GM10266 (cell line): ENCODE results near the gene CDHR4.

ENCODE experiments used
- DNase-seq: peaks from one replicate; pipeline ENCODE4 v3.0.0; 2012; ENCODE audit errors: extremely low spot score
- TF ChIP-seq, protein P1 (sequence below): IDR thresholded peaks from 2 replicates; pipeline ENCODE4 v1.5.1; 2012; ENCODE audit warnings: mild to moderate bottlenecking, low read depth; ENCODE audit not compliant: control insufficient read depth, insufficient read depth; ENCODE audit errors: missing control alignments

Gene CDHR4

DNA sequence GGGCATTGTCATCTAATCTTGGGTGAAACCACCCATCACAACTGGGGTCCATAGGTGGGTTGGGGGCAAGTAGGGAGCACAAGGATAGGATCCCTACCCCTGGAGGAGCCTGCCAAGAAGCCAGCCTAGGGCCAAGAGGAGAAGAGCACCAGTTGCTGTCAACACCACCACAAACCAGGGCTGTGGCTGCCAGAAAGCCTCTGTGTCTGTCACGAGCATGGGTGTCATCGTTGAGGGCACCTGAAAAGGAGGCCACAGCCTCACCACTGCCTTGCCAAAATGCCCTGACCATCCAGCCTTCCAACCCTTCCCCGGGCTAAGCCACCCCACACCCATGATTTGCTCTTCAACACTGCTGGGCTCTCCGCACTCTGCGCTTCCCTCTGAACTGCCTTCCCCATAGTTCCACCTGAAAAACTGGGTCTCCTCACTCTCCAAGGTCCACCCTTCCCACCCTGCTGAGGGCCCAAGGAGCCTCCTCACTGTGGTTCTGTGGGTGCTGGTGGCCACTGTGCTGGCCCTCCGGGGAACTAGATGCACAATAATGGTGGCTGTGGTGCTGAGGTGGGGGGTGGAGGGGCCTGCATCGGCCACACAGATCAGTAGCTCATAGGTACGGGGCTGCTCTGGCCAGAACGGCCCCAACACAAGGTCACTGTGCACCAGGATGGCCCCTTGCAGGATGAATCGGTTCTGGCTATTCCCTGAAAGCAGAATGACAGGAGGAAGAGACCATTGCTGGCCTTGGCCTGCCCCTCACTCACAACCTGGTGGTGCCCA lies 7.1 kb downstream of the CDHR4 start:
- no peak for DNase-seq
- TF ChIP-seq, protein P1, sequence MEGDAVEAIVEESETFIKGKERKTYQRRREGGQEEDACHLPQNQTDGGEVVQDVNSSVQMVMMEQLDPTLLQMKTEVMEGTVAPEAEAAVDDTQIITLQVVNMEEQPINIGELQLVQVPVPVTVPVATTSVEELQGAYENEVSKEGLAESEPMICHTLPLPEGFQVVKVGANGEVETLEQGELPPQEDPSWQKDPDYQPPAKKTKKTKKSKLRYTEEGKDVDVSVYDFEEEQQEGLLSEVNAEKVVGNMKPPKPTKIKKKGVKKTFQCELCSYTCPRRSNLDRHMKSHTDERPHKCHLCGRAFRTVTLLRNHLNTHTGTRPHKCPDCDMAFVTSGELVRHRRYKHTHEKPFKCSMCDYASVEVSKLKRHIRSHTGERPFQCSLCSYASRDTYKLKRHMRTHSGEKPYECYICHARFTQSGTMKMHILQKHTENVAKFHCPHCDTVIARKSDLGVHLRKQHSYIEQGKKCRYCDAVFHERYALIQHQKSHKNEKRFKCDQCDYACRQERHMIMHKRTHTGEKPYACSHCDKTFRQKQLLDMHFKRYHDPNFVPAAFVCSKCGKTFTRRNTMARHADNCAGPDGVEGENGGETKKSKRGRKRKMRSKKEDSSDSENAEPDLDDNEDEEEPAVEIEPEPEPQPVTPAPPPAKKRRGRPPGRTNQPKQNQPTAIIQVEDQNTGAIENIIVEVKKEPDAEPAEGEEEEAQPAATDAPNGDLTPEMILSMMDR = no peak

DNA sequence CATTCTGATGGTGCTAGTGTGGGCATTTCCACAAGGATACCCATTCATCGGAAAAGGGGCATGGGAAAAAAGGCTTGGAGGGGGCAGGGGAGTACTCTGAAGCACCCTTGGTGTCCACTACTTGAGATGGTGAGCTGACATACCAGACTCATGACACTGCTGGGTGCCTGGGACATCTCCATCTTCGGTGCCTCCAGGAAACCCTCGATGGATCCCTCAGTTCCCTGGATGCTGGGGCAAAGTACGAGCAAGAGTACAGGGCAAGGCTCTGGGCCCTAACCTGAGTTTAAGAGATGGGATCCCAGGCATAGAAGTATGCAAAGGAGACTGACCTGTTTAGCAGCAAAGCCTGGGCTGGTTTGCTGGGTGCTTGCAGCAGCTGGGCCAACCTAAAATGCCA lies 8.1 kb downstream of the CDHR4 start:
- TF ChIP-seq, protein P1 = no peak
- no peak for DNase-seq

DNA sequence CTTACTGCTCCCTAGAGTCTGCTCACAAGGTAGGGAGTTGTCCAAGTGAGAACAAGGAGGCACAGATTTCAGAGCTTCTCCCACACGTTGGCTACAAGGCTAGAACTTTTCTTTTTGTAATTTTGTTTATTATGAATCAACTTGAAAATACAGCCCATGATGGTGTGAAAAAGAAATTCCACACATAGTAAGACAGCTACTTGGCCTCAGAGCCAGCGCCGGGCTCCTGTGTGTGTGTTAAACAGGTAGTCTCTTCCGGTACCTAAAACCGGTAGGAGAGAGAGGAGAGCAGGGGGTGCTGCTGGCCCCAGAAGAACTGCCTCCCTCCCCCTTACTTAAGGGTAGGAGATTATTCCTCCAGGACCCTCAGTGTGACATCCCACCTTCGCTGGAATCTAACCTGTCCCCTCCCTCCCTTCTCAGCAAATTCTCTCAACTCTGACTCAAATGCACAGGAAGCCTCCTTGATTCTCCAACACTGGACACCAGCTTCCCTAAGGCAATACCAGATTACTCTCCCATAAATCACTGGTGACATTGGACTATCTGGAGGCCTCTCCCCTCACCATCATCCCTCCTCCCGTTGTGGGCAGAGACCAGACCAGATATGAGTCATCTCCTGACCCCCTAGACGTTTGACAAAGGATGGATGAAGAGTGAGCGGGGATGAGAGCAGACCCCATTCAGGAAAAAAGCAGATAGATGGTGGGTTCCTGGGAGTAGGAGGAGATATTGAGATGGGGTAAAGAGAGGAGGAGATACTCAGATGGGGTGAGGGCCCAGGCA lies 8.9 kb downstream of the CDHR4 start:
- DNase-seq = no peak
- TF ChIP-seq, protein P1 = no peak

DNA sequence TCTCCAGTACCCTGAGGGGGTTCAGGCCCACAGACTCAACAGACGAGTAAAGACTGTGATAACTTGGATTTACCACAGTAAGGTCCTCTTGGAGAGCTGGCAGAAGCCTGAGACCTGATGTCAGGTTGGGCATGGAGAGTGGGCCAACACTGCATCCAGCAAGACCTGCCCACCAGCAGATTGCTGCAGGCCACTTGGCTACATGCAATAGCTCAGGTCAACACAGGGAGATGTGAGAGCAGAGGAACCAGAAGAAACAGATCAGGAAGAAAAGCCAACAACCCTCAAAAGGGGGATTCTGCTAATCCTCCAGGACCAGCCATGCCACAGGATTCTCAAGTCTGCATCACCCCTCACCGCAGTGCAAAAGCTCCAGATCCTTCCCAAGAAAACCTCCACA lies 11.6 kb downstream of the CDHR4 start:
- DNase-seq = no peak
- TF ChIP-seq, protein P1 = no peak

DNA sequence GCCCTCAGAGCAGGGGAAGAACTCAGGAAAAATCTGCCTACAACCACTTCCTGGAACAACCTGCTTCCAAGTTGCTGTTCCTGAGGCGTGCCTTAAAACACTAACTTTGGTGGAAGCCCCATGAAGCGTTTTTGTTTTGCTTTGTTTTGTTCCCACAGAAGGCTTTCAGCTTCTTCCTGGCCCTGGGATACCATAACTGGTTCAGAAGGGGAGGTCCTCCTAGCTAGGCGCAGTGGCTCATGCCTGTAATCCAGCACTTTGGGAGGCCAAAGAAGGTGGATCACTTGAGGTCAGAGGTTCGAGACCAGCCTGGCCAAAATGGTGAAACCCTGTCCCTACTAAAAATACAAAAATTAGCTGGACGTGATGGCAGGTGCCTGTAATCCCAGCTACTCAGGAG lies 12.1 kb downstream of the CDHR4 start:
- no peak for DNase-seq
- TF ChIP-seq, protein P1 = no peak

DNA sequence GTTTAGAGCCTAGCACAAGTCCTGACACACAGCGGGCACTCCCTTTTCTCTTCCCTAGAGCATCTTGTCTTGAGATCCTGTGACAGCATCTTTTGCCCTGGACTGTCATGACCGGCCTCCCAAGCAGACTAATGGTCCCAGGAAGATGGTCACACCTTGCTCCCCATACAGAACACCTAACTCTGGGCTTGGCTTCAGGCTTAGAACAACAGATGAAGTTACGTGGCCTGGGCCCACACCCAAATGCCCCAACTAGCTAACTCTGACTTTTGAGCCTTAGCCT lies 12.6 kb downstream of the CDHR4 start:
- DNase-seq = no peak
- TF ChIP-seq, protein P1 = no peak
